ENCODE measurements around the gene RFPL2. TPM values are rescaled to one million over a fixed set of nuclear protein-coding genes. Genes with fewer than 3 reads are reported as not detected.

RFPL2 gene
- total RNA-seq, 2 experiments from 2014 or later, result not detected

DNA sequence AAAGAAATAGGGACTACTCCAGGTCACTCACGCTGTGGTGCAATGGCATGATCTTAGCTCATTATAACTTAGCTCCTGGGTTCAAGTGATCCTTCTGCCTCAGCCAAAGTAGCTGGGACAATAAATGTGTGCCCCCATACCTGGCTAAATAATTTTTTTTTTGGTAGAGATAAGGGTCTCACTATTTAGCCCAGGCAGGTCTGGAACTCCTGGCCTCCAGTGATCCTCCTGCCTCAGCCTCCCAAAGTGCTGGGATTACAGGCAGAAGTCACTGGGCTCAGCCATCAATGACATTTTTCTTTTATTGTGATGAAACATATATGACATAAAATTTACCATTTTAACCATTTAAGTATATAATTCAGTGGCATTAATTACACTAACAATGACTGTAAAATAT, 39.7 kb upstream of the RFPL2 start:
- ChIA-PET POLR2A (no interaction called here), CTCF (no interaction called here)
- Mint-ChIP-seq H3K4me1 (ENCODE audit: low read depth) (no peaks in the 10 kb centered on the region), H3K4me3 (no peak overlapping the region), H3K9me3 (no peaks in the 10 kb centered on the region), H3K27me3 (peaks cover 24% of the 10 kb centered on the region), H3K27ac (no peak overlapping the region), H3K36me3 (ENCODE audit: low read depth) (no peaks in the 10 kb centered on the region)
- intact Hi-C loops (cut with micrococcal nuclease), result no loop called here
- no peak for TF ChIP-seq CTCF (IDR thresholded peaks at IDR 0.05)
- no peak for DNase-seq
- no peak for ATAC-seq

- DNase-seq, result no peak
- Mint-ChIP-seq H3K4me3 (no peak overlapping the region), H3K36me3 (ENCODE audit: low read depth) (no peaks in the 10 kb centered on the region), H3K27me3 (peaks cover 16% of the 10 kb centered on the region), H3K27ac (no peak overlapping the region), H3K9me3 (no peaks in the 10 kb centered on the region), H3K4me1 (ENCODE audit: low read depth) (no peaks in the 10 kb centered on the region)
- POLR2A ChIA-PET, result no interaction called here
- CTCF ChIA-PET, result no interaction called here
- ATAC-seq, result no peak
- intact Hi-C loops (cut with micrococcal nuclease), result no loop called here
- TF ChIP-seq CTCF (IDR thresholded peaks at IDR 0.05), result no peak
Observed at GRCh38 chr22:32240461-32240860, 35.6 kb upstream of the RFPL2 start.

DNA sequence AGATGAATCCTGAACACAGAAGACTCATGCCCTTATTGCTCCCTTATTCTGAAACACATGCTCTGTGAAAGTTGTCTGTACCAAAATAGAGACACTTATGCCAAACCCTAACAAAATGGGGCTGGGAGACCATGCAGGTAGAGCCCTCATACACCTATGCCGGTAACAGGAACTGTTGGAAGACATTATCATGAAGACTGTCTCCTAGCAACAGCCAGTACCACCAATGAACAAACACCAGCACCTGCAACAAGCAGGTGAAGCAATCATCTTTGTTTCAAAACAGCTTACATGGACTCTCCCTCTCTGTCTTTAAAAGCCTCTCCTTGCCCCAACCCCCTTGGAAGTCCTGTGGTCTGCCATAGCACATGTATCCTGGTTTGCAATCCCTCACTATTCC, 33.0 kb upstream of the RFPL2 start:
- Mint-ChIP-seq H3K4me3 (no peak overlapping the region), H3K36me3 (ENCODE audit: low read depth) (no peaks in the 10 kb centered on the region), H3K27ac (no peak overlapping the region), H3K4me1 (ENCODE audit: low read depth) (no peaks in the 10 kb centered on the region), H3K27me3 (peaks cover 29% of the 10 kb centered on the region), H3K9me3 (no peaks in the 10 kb centered on the region)
- ATAC-seq (no peak), DNase-seq (no peak)
- no peak for TF ChIP-seq CTCF (IDR thresholded peaks at IDR 0.05)
- ChIA-PET CTCF (no interaction called here), POLR2A (no interaction called here)
- intact Hi-C loops (cut with micrococcal nuclease), result no loop called here

GRCh38 chr22:32236970-32237369, 32.1 kb upstream of the RFPL2 start:
- no peaks in the 10 kb centered on the region for H3K36me3 Mint-ChIP-seq (ENCODE audit: low read depth)
- ATAC-seq (no peak), DNase-seq (no peak)
- ChIA-PET POLR2A (no interaction called here), CTCF (no interaction called here)
- no peaks in the 10 kb centered on the region for H3K4me1 Mint-ChIP-seq (ENCODE audit: low read depth)
- peaks cover 32% of the 10 kb centered on the region for H3K27me3 Mint-ChIP-seq
- H3K4me3 Mint-ChIP-seq, result no peak overlapping the region
- no peak for TF ChIP-seq CTCF (IDR thresholded peaks at IDR 0.05)
- no peak overlapping the region for H3K27ac Mint-ChIP-seq
- intact Hi-C loops (cut with micrococcal nuclease), result no loop called here
- H3K9me3 Mint-ChIP-seq, result no peaks in the 10 kb centered on the region

GRCh38 chr22:32233091-32233490, 28.2 kb upstream of the RFPL2 start:
- DNase-seq (no peak), ATAC-seq (no peak)
- Mint-ChIP-seq H3K36me3 (ENCODE audit: low read depth) (no peaks in the 10 kb centered on the region), H3K4me1 (ENCODE audit: low read depth) (no peaks in the 10 kb centered on the region), H3K9me3 (no peaks in the 10 kb centered on the region), H3K27ac (no peak overlapping the region), H3K27me3 (peaks cover 25% of the 10 kb centered on the region), H3K4me3 (no peak overlapping the region)
- POLR2A ChIA-PET, result no interaction called here
- CTCF ChIA-PET, result interaction anchor here (0.9 kb wide), 1 partner anchor 31 kb away, joined by 3 read pairs; no protein-coding TSS in a partner anchor
- TF ChIP-seq CTCF (IDR thresholded peaks at IDR 0.05), result no peak
- intact Hi-C loops (cut with micrococcal nuclease), result no loop called here
